ENCODE data around the gene HFM1.
"Not testable (repeated sequence)": the region's sequence is repeated elsewhere in the genome, so short reads cannot be mapped to it uniquely, and the experiment has no call there.

Gene HFM1

DNA sequence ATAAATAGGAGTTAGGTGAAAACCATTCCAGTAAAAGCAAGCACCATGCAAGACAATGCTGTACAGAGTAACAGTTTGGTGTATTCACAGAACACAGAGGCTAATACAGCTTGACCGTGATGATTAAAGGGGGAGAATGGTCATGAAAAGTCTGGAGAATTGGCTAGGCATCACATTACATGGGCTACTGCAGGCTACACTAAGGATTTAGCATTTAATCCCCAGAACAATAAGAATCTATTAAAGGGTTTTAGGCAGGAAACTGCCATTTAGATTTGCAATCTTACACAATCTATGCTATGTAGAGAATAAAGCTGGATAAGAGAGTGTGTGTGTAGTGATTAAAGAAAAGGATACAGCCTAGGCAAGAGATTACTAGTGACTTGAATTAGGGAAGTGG, 30.6 kb downstream of the HFM1 start:
- H3K9me3 ChIP-seq (ENCODE audit: control insufficient read depth in 5 of 5, low read length in 5 of 5) = peaks cover 0 to 2% (median 0%) of the 10 kb centered on the region in 5 donors
- H3K27ac ChIP-seq (ENCODE audit: low read depth, low read length) = no peak overlapping the region
- peaks cover 0 to 11% (median 0%) of the 10 kb centered on the region in 5 donors for H3K36me3 ChIP-seq (ENCODE audit: control insufficient read depth in 5 of 5, insufficient read depth in 5 of 5, low read length in 5 of 5)

DNA sequence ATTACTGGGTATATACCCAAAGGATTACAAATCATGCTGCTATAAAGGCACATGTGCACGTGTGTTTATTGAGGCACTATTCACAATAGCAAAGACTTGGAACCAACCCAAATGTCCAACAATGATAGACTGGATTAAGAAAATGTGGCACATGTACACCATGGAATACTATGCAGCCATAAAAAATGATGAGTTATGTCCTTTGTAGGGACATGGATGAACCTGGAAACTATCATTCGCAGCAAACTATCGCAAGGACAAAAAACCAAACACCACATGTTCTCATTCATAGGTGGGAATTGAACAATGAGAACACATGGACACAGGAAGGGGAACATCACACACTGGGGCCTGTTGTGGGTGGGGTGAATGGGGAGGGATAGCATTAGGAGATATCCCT, 32.4 kb downstream of the HFM1 start:
- not testable (repeated sequence) for H3K9me3 ChIP-seq (ENCODE audit: control insufficient read depth in 5 of 5, low read length in 5 of 5); H3K9ac ChIP-seq (ENCODE audit: low read length in 5 of 5); H3K4me3 ChIP-seq (ENCODE audit: low read depth in 1 of 5, low read length in 5 of 5); H3K27me3 ChIP-seq (ENCODE audit: control insufficient read depth in 5 of 5, insufficient read depth in 4 of 5, low read length in 5 of 5); H3K4me1 ChIP-seq (ENCODE audit: control insufficient read depth in 5 of 5, insufficient read depth in 5 of 5, low read length in 5 of 5); H3K27ac ChIP-seq (ENCODE audit: low read depth, low read length)
- H3K36me3 ChIP-seq (ENCODE audit: control insufficient read depth in 5 of 5, insufficient read depth in 5 of 5, low read length in 5 of 5) = peaks cover 0 to 11% (median 0%) of the 10 kb centered on the region in 5 donors

More for the DNA sequence above, 30.6 kb downstream of the HFM1 start:
- no peak overlapping the region for H3K4me3 ChIP-seq (ENCODE audit: low read depth in 1 of 5, low read length in 5 of 5)
- no peaks in the 10 kb centered on the region for H3K27me3 ChIP-seq (ENCODE audit: control insufficient read depth in 5 of 5, insufficient read depth in 4 of 5, low read length in 5 of 5)
- no peaks in the 10 kb centered on the region for H3K4me1 ChIP-seq (ENCODE audit: control insufficient read depth in 5 of 5, insufficient read depth in 5 of 5, low read length in 5 of 5)
- no peak overlapping the region for H3K9ac ChIP-seq (ENCODE audit: low read length in 5 of 5)

DNA sequence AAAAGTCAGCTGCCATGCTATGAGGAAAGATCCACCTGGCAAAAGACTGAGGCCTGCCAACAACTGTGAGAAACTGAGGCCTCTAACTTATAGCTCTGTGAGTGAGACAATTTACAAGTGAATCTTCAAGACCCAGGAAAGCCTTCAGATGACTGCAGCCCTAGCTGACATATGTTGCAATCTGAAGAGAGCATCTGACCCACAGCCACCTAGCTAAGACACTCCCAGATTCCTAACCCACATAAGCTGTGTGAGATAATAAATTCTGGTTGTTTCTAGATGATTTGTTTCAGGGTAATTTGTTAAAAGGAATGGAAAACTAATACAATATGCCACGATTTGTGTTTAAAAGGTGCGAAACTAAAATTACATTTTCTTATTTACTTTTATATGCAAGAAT, 55.1 kb downstream of the HFM1 start:
- Histone ChIP-seq H3K27ac (ENCODE audit: low read depth, low read length) (no peak overlapping the region), H3K27me3 (ENCODE audit: control insufficient read depth in 5 of 5, insufficient read depth in 4 of 5, low read length in 5 of 5) (no peaks in the 10 kb centered on the region), H3K4me3 (ENCODE audit: low read depth in 1 of 5, low read length in 5 of 5) (no peak overlapping the region), H3K36me3 (ENCODE audit: control insufficient read depth in 5 of 5, insufficient read depth in 5 of 5, low read length in 5 of 5) (no peaks in the 10 kb centered on the region), H3K9ac (ENCODE audit: low read length in 5 of 5) (no peak overlapping the region), H3K4me1 (ENCODE audit: control insufficient read depth in 5 of 5, insufficient read depth in 5 of 5, low read length in 5 of 5) (no peaks in the 10 kb centered on the region), H3K9me3 (ENCODE audit: control insufficient read depth in 5 of 5, low read length in 5 of 5) (peaks cover under 1 to 10% (median 4%) of the 10 kb centered on the region in 5 donors)

DNA sequence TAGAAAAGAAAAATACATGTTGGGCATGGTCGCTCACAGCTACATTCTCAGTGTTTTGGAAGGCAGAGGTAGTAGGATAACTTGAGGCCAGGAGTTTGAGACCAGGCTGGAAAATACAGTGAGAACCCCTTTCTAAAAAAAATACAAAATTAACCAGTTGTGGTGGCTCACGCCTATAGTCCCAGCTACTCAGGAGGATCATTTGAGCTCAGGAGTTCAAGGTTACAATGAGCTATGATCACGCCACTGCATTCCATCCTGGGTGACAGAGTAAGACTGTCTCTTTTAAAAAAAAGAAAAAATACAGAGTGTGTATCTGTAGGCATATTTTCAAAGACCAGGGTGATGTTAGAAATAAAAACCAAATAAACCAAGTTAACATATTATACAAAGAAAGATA, 57.8 kb downstream of the HFM1 start:
- H3K27me3 ChIP-seq (ENCODE audit: control insufficient read depth in 5 of 5, insufficient read depth in 4 of 5, low read length in 5 of 5) = no peaks in the 10 kb centered on the region
- H3K36me3 ChIP-seq (ENCODE audit: control insufficient read depth in 5 of 5, insufficient read depth in 5 of 5, low read length in 5 of 5) = no peaks in the 10 kb centered on the region
- no peak overlapping the region for H3K9ac ChIP-seq (ENCODE audit: low read length in 5 of 5)
- no peak overlapping the region for H3K4me3 ChIP-seq (ENCODE audit: low read depth in 1 of 5, low read length in 5 of 5)
- H3K27ac ChIP-seq (ENCODE audit: low read depth, low read length) = no peak overlapping the region
- no peaks in the 10 kb centered on the region for H3K4me1 ChIP-seq (ENCODE audit: control insufficient read depth in 5 of 5, insufficient read depth in 5 of 5, low read length in 5 of 5)
- no peaks in the 10 kb centered on the region for H3K9me3 ChIP-seq (ENCODE audit: control insufficient read depth in 5 of 5, low read length in 5 of 5)

DNA sequence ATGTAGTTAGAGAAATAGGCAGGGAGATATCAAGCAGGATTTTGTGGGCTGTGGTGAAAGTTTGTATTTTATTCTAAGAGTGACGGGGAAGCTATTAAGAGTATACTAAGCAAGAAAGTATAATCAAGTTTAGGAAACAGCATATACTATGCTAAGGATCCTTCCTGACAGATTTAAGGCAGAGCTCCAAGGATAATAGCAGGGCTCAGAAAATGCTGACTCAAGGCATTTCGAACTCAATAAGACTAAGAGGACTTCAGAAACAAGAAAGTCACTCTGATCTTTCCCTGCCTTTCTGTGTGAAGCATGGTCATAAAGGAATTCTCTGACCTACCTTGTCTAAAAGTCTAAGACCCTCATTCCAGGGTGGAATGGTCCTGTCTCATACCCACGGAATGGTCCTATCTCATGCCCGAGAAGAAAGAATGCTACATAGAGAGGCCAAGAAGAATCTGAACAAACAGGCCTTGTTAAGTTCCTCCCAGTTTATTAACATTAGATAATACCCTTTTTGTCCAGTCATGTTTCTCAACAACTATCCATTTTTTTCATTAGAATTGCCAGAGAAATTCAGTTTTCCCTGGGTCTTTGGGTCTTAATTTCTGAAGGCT, 59.1 kb downstream of the HFM1 start:
- Histone ChIP-seq H3K9ac (ENCODE audit: low read length in 5 of 5) (no peak overlapping the region), H3K4me3 (ENCODE audit: low read depth in 1 of 5, low read length in 5 of 5) (no peak overlapping the region), H3K27me3 (ENCODE audit: control insufficient read depth in 5 of 5, insufficient read depth in 4 of 5, low read length in 5 of 5) (no peaks in the 10 kb centered on the region), H3K27ac (ENCODE audit: low read depth, low read length) (no peak overlapping the region), H3K36me3 (ENCODE audit: control insufficient read depth in 5 of 5, insufficient read depth in 5 of 5, low read length in 5 of 5) (no peaks in the 10 kb centered on the region), H3K9me3 (ENCODE audit: control insufficient read depth in 5 of 5, low read length in 5 of 5) (no peaks in the 10 kb centered on the region), H3K4me1 (ENCODE audit: control insufficient read depth in 5 of 5, insufficient read depth in 5 of 5, low read length in 5 of 5) (no peaks in the 10 kb centered on the region)

DNA sequence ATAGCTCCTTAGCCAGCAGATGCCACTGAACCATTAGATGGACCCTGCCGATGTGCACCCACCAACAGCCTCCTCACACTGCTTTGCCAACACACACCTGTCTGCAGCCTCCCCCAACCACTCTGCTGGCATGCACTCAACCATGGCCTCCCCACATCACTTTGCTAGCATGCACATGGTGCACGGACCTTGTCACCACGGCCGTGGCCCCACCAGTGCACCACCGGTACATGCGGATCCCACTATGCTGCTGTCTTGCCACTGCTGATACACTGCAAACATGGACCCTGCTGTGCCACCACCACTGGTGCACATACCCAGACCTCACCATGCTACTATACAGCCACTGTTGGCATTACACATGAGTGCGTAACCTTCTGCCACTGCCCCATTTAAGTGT, 66.1 kb downstream of the HFM1 start:
- Histone ChIP-seq H3K36me3 (ENCODE audit: control insufficient read depth in 5 of 5, insufficient read depth in 5 of 5, low read length in 5 of 5) (no peaks in the 10 kb centered on the region), H3K27ac (ENCODE audit: low read depth, low read length) (no peak overlapping the region), H3K27me3 (ENCODE audit: control insufficient read depth in 5 of 5, insufficient read depth in 4 of 5, low read length in 5 of 5) (no peaks in the 10 kb centered on the region), H3K9me3 (ENCODE audit: control insufficient read depth in 5 of 5, low read length in 5 of 5) (no peaks in the 10 kb centered on the region), H3K4me3 (ENCODE audit: low read depth in 1 of 5, low read length in 5 of 5) (no peak overlapping the region), H3K4me1 (ENCODE audit: control insufficient read depth in 5 of 5, insufficient read depth in 5 of 5, low read length in 5 of 5) (no peaks in the 10 kb centered on the region), H3K9ac (ENCODE audit: low read length in 5 of 5) (no peak overlapping the region)

DNA sequence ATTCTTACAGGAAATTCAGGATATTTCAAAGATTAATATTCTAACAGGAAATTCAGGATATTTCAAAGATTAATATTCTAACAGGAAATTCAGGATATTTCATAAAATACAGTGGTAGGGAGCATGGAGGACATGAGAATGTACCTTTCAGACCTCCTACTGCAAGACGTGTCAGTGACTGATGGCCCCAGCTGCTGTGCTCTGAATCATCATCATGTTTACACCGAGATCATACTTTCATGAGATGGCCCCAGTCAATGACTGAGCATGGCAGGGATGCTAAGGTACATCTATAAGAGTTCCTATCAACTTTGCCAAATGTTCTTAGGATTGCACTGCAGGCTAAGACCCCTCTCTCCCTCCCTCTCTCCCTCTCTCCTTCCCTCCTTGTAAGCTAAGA, 69.0 kb downstream of the HFM1 start:
- Histone ChIP-seq H3K27me3 (ENCODE audit: control insufficient read depth in 5 of 5, insufficient read depth in 4 of 5, low read length in 5 of 5) (no peaks in the 10 kb centered on the region), H3K4me3 (ENCODE audit: low read depth in 1 of 5, low read length in 5 of 5) (no peak overlapping the region), H3K36me3 (ENCODE audit: control insufficient read depth in 5 of 5, insufficient read depth in 5 of 5, low read length in 5 of 5) (no peaks in the 10 kb centered on the region), H3K27ac (ENCODE audit: low read depth, low read length) (no peak overlapping the region), H3K4me1 (ENCODE audit: control insufficient read depth in 5 of 5, insufficient read depth in 5 of 5, low read length in 5 of 5) (no peaks in the 10 kb centered on the region), H3K9ac (ENCODE audit: low read length in 5 of 5) (no peak overlapping the region), H3K9me3 (ENCODE audit: control insufficient read depth in 5 of 5, low read length in 5 of 5) (peaks cover 0 to 2% (median 0%) of the 10 kb centered on the region in 5 donors)

DNA sequence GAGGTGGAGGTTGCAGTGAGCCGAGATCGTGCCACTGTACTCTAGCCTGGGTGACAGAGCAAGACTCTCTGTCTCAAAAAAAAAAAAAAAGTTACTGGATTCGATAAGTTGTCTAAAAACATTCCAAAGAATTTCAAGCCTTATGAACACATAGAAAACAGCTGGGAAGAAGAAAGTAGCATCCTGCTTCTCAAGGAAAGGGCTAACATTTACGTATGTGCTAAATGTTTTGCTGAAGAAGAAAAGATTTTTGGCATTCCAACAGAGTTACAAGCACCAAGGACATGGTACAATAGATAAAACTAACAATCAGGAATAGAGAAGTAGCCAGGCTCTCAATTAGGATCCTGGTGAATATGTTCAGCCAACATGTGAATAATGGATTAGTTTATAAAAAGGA, 69.8 kb downstream of the HFM1 start:
- Histone ChIP-seq H3K27ac (ENCODE audit: low read depth, low read length) (no peak overlapping the region), H3K36me3 (ENCODE audit: control insufficient read depth in 5 of 5, insufficient read depth in 5 of 5, low read length in 5 of 5) (no peaks in the 10 kb centered on the region), H3K27me3 (ENCODE audit: control insufficient read depth in 5 of 5, insufficient read depth in 4 of 5, low read length in 5 of 5) (no peaks in the 10 kb centered on the region), H3K4me1 (ENCODE audit: control insufficient read depth in 5 of 5, insufficient read depth in 5 of 5, low read length in 5 of 5) (no peaks in the 10 kb centered on the region), H3K9ac (ENCODE audit: low read length in 5 of 5) (no peak overlapping the region), H3K4me3 (ENCODE audit: low read depth in 1 of 5, low read length in 5 of 5) (no peak overlapping the region), H3K9me3 (ENCODE audit: control insufficient read depth in 5 of 5, low read length in 5 of 5) (peaks cover 0 to 2% (median 0%) of the 10 kb centered on the region in 5 donors)

DNA sequence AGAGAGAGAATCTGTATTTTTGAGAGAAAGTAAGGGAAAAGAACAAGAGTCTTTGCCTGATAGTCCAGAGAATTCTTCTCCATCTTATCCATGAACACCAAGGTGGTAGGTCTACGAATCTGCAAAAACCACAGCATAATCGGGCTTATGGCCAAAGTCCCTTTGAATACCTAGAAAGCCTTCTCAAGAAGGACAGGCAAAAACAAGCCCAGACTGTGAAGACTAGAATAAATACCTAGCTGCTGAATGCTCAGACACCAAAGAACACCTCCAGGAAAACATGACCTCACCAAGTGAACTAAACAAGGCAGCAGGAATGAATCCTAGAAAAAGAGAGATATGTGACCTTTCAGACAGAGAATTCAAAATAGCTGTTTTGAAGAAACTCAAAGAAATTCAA, 79.2 kb downstream of the HFM1 start:
- H3K4me1 ChIP-seq (ENCODE audit: control insufficient read depth in 5 of 5, insufficient read depth in 5 of 5, low read length in 5 of 5) = no peaks in the 10 kb centered on the region
- no peaks in the 10 kb centered on the region for H3K9me3 ChIP-seq (ENCODE audit: control insufficient read depth in 5 of 5, low read length in 5 of 5)
- no peaks in the 10 kb centered on the region for H3K27me3 ChIP-seq (ENCODE audit: control insufficient read depth in 5 of 5, insufficient read depth in 4 of 5, low read length in 5 of 5)
- peaks cover 0 to 10% (median 5%) of the 10 kb centered on the region in 5 donors for H3K36me3 ChIP-seq (ENCODE audit: control insufficient read depth in 5 of 5, insufficient read depth in 5 of 5, low read length in 5 of 5)
- no peak overlapping the region for H3K4me3 ChIP-seq (ENCODE audit: low read depth in 1 of 5, low read length in 5 of 5)
- H3K9ac ChIP-seq (ENCODE audit: low read length in 5 of 5) = no peak overlapping the region
- no peak overlapping the region for H3K27ac ChIP-seq (ENCODE audit: low read depth, low read length)

DNA sequence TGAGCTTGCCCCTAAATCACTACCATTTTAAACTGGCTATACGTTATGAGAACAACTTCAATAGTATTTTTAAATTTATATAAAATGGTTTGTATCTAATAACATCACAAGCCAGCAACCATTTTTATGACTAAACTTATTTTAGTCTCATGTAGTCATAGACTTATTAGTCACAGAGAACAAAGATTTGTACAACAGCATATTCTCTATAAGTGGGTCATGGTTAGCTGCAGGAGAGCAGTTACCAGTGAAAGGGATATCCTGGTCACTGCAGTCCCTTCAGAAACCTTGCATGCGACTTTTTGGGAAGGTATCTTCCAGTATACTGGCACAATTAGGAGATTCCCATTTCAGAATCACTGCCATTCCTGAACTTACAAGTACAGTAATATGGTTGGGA, 90.0 kb downstream of the HFM1 start:
- no peaks in the 10 kb centered on the region for H3K27me3 ChIP-seq (ENCODE audit: control insufficient read depth in 5 of 5, insufficient read depth in 4 of 5, low read length in 5 of 5)
- H3K4me3 ChIP-seq (ENCODE audit: low read depth in 1 of 5, low read length in 5 of 5) = no peak overlapping the region
- no peaks in the 10 kb centered on the region for H3K4me1 ChIP-seq (ENCODE audit: control insufficient read depth in 5 of 5, insufficient read depth in 5 of 5, low read length in 5 of 5)
- no peak overlapping the region for H3K9ac ChIP-seq (ENCODE audit: low read length in 5 of 5)
- no peaks in the 10 kb centered on the region for H3K36me3 ChIP-seq (ENCODE audit: control insufficient read depth in 5 of 5, insufficient read depth in 5 of 5, low read length in 5 of 5)
- no peak overlapping the region for H3K27ac ChIP-seq (ENCODE audit: low read depth, low read length)
- no peaks in the 10 kb centered on the region for H3K9me3 ChIP-seq (ENCODE audit: control insufficient read depth in 5 of 5, low read length in 5 of 5)

DNA sequence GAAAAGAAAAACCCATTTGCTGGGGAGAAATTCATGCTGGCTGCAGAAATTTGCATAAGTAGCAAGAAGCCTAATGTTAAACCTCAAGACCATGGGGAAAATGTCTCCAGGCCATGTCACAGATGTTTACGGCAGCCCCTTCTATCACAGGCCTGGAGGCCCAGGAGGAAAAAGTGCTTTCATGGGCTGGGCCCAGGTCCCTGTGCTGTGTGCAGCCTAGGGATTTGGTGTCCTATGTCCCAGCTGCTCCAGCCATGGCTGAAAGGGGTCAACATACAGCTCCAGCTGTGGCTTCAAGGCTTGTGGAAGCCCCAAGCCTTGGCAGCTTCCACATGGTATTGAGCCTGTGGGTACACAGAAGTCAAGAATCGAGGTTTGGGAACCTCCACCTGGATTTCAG, 93.0 kb downstream of the HFM1 start:
- H3K4me1 ChIP-seq (ENCODE audit: control insufficient read depth in 5 of 5, insufficient read depth in 5 of 5, low read length in 5 of 5) = no peaks in the 10 kb centered on the region
- peaks cover 0 to 8% (median 3%) of the 10 kb centered on the region in 5 donors for H3K9me3 ChIP-seq (ENCODE audit: control insufficient read depth in 5 of 5, low read length in 5 of 5)
- H3K27me3 ChIP-seq (ENCODE audit: control insufficient read depth in 5 of 5, insufficient read depth in 4 of 5, low read length in 5 of 5) = no peaks in the 10 kb centered on the region
- H3K4me3 ChIP-seq (ENCODE audit: low read depth in 1 of 5, low read length in 5 of 5) = no peak overlapping the region
- no peak overlapping the region for H3K27ac ChIP-seq (ENCODE audit: low read depth, low read length)
- no peak overlapping the region for H3K9ac ChIP-seq (ENCODE audit: low read length in 5 of 5)
- H3K36me3 ChIP-seq (ENCODE audit: control insufficient read depth in 5 of 5, insufficient read depth in 5 of 5, low read length in 5 of 5) = no peaks in the 10 kb centered on the region
